ENCODE measurements around the gene OTOR. TPM values are rescaled to one million over a fixed set of nuclear protein-coding genes. Genes with fewer than 3 reads are reported as not detected.

The OTOR gene
- total RNA-seq, result not detected

GRCh38 chr20:16748308-16748900 lies at the start of gene OTOR:
Gene OTOR, plus strand, starts transcription at chr20:16748358. Its CDS starts 44 bp downstream, at chr20:16748402.
- H3K9me3 ChIP-seq, result no peaks in the 10 kb centered on the region
- TF ChIP-seq POLR2A (IDR thresholded peaks at IDR 0.05) (no peak), CTCF (IDR thresholded peaks at IDR 0.05) (no peak), POLR2AphosphoS5 (IDR thresholded peaks at IDR 0.05) (no peak)
- H3K4me1 ChIP-seq, result no peaks in the 10 kb centered on the region
- no peaks in the 10 kb centered on the region for H3K27me3 ChIP-seq
- no peak for DNase-seq (ENCODE audit: low spot score in 2 of 2)
- H3K27ac ChIP-seq, result no peak within 1 kb of the TSS
- H3K4me3 ChIP-seq, result no peak within 1 kb of the TSS
- H3K36me3 ChIP-seq, result no peaks in the 10 kb centered on the region
- intact Hi-C loops (cut with DNase I; ENCODE audit: low total_unique reads), result no loop called here

- H3K4me1 ChIP-seq, result no peaks in the 10 kb centered on the region
- H3K27me3 ChIP-seq, result no peaks in the 10 kb centered on the region
- H3K4me3 ChIP-seq, result no peak overlapping the region
- H3K9me3 ChIP-seq, result no peaks in the 10 kb centered on the region
- no peaks in the 10 kb centered on the region for H3K36me3 ChIP-seq
- intact Hi-C loops (cut with DNase I; ENCODE audit: low total_unique reads), result no loop called here
- TF ChIP-seq POLR2A (IDR thresholded peaks at IDR 0.05), result no peak
- no peak for TF ChIP-seq POLR2AphosphoS5 (IDR thresholded peaks at IDR 0.05)
- no peak for TF ChIP-seq CTCF (IDR thresholded peaks at IDR 0.05)
- no peak for DNase-seq (ENCODE audit: low spot score in 2 of 2)
- no peak overlapping the region for H3K27ac ChIP-seq
Measured at GRCh38 chr20:16699293-16699692, 48.9 kb upstream of the OTOR start.

GRCh38 chr20:16701296-16701695 lies 46.9 kb upstream of the OTOR start:
- H3K9me3 ChIP-seq, result no peaks in the 10 kb centered on the region
- no peaks in the 10 kb centered on the region for H3K36me3 ChIP-seq
- DNase-seq (ENCODE audit: low spot score in 2 of 2), result no peak
- H3K27me3 ChIP-seq, result no peaks in the 10 kb centered on the region
- no peaks in the 10 kb centered on the region for H3K4me1 ChIP-seq
- no peak overlapping the region for H3K4me3 ChIP-seq
- intact Hi-C loops (cut with DNase I; ENCODE audit: low total_unique reads), result no loop called here
- no peak overlapping the region for H3K27ac ChIP-seq
- no peak for TF ChIP-seq POLR2AphosphoS5 (IDR thresholded peaks at IDR 0.05)
- no peak for TF ChIP-seq POLR2A (IDR thresholded peaks at IDR 0.05)
- no peak for TF ChIP-seq CTCF (IDR thresholded peaks at IDR 0.05)

- TF ChIP-seq POLR2AphosphoS5 (IDR thresholded peaks at IDR 0.05) (no peak), POLR2A (IDR thresholded peaks at IDR 0.05) (no peak), CTCF (IDR thresholded peaks at IDR 0.05) (no peak)
- H3K4me3 ChIP-seq, result no peak overlapping the region
- intact Hi-C loops (cut with DNase I; ENCODE audit: low total_unique reads), result no loop called here
Measured at GRCh38 chr20:16703570-16703969, 44.6 kb upstream of the OTOR start.

GRCh38 chr20:16707674-16708073 lies 40.5 kb upstream of the OTOR start:
- Histone ChIP-seq H3K4me1 (no peaks in the 10 kb centered on the region), H3K9me3 (no peaks in the 10 kb centered on the region), H3K27ac (no peak overlapping the region), H3K4me3 (no peak overlapping the region), H3K27me3 (no peaks in the 10 kb centered on the region), H3K36me3 (no peaks in the 10 kb centered on the region)
- DNase-seq (ENCODE audit: low spot score in 2 of 2), result no peak
- TF ChIP-seq CTCF (IDR thresholded peaks at IDR 0.05), result no peak
- TF ChIP-seq POLR2AphosphoS5 (IDR thresholded peaks at IDR 0.05), result no peak
- no peak for TF ChIP-seq POLR2A (IDR thresholded peaks at IDR 0.05)
- intact Hi-C loops (cut with DNase I; ENCODE audit: low total_unique reads), result no loop called here

More at GRCh38 chr20:16703570-16703969, 44.6 kb upstream of the OTOR start:
- H3K36me3 ChIP-seq, result no peaks in the 10 kb centered on the region
- no peaks in the 10 kb centered on the region for H3K27me3 ChIP-seq
- H3K9me3 ChIP-seq, result no peaks in the 10 kb centered on the region
- H3K4me1 ChIP-seq, result no peaks in the 10 kb centered on the region
- H3K27ac ChIP-seq, result no peak overlapping the region
- no peak for DNase-seq (ENCODE audit: low spot score in 2 of 2)
